Neural cell (in vitro differentiated cells): Measurements from ENCODE around the gene FAM174C.

Source experiments
- SMC3 ChIP-seq: fragments of 450-650 bp; conservative IDR thresholded peaks from 2 replicates; pipeline ENCODE4 v1.6.1; 2014; ENCODE audit warnings: antibody characterized with exemption, mild to moderate bottlenecking, moderate library complexity; ENCODE audit not compliant: poor library complexity
- TF ChIP-seq, protein P1 (sequence below): fragments of 450-650 bp; IDR thresholded peaks from 2 replicates; pipeline ENCODE4 v1.5.1; 2014; ENCODE audit warnings: antibody characterized with exemption, mild to moderate bottlenecking, moderate library complexity; ENCODE audit not compliant: poor library complexity, severe bottlenecking
- TF ChIP-seq, protein P2 (sequence below): IDR thresholded peaks from 2 replicates; pipeline ENCODE4 v1.6.1; 2012; ENCODE audit warnings: borderline replicate concordance

DNA sequence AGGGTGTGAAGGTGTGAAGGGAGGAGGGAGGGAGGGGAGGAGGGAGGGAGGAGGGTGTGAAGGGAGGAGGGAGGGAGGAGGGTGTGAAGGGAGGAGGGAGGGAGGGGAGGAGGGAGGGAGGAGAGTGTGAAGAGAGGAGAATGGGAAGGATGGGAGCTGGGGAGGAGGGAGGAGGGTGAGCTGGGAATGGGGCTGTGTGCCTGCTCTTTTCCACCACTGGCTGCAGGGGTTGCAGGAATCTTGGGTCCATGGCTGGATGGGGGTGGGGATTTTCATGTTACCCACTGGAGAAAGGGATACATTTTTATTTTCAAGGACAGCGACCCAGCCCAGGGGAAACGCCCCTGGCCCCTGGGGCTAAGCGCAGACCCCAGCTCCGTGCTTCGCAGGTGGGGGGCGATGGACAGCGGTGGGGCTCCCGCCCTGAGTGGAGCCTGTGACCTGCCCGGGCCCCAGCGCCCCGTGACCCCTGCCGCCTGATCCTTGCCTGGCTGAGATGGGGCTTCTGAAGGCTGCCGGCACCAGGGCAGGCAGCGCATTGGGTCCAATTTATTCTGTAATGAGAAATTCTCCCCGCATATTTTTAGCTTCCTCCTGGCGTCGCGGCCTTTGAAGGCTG, 7.4 kb downstream of the FAM174C start:
- TF ChIP-seq, protein P1, sequence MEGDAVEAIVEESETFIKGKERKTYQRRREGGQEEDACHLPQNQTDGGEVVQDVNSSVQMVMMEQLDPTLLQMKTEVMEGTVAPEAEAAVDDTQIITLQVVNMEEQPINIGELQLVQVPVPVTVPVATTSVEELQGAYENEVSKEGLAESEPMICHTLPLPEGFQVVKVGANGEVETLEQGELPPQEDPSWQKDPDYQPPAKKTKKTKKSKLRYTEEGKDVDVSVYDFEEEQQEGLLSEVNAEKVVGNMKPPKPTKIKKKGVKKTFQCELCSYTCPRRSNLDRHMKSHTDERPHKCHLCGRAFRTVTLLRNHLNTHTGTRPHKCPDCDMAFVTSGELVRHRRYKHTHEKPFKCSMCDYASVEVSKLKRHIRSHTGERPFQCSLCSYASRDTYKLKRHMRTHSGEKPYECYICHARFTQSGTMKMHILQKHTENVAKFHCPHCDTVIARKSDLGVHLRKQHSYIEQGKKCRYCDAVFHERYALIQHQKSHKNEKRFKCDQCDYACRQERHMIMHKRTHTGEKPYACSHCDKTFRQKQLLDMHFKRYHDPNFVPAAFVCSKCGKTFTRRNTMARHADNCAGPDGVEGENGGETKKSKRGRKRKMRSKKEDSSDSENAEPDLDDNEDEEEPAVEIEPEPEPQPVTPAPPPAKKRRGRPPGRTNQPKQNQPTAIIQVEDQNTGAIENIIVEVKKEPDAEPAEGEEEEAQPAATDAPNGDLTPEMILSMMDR, result no peak
- TF ChIP-seq, protein P2, sequence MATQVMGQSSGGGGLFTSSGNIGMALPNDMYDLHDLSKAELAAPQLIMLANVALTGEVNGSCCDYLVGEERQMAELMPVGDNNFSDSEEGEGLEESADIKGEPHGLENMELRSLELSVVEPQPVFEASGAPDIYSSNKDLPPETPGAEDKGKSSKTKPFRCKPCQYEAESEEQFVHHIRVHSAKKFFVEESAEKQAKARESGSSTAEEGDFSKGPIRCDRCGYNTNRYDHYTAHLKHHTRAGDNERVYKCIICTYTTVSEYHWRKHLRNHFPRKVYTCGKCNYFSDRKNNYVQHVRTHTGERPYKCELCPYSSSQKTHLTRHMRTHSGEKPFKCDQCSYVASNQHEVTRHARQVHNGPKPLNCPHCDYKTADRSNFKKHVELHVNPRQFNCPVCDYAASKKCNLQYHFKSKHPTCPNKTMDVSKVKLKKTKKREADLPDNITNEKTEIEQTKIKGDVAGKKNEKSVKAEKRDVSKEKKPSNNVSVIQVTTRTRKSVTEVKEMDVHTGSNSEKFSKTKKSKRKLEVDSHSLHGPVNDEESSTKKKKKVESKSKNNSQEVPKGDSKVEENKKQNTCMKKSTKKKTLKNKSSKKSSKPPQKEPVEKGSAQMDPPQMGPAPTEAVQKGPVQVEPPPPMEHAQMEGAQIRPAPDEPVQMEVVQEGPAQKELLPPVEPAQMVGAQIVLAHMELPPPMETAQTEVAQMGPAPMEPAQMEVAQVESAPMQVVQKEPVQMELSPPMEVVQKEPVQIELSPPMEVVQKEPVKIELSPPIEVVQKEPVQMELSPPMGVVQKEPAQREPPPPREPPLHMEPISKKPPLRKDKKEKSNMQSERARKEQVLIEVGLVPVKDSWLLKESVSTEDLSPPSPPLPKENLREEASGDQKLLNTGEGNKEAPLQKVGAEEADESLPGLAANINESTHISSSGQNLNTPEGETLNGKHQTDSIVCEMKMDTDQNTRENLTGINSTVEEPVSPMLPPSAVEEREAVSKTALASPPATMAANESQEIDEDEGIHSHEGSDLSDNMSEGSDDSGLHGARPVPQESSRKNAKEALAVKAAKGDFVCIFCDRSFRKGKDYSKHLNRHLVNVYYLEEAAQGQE, result no peak
- TF ChIP-seq SMC3, result no peak
